SW 1271 (cell line): ENCODE results near the gene ECEL1.

Experiments used
- DNase-seq, 2 experiments: peaks; one replicate each; lab custom pipeline; 2025; lab: John Stamatoyannopoulos, UW

The ECEL1 gene

DNA sequence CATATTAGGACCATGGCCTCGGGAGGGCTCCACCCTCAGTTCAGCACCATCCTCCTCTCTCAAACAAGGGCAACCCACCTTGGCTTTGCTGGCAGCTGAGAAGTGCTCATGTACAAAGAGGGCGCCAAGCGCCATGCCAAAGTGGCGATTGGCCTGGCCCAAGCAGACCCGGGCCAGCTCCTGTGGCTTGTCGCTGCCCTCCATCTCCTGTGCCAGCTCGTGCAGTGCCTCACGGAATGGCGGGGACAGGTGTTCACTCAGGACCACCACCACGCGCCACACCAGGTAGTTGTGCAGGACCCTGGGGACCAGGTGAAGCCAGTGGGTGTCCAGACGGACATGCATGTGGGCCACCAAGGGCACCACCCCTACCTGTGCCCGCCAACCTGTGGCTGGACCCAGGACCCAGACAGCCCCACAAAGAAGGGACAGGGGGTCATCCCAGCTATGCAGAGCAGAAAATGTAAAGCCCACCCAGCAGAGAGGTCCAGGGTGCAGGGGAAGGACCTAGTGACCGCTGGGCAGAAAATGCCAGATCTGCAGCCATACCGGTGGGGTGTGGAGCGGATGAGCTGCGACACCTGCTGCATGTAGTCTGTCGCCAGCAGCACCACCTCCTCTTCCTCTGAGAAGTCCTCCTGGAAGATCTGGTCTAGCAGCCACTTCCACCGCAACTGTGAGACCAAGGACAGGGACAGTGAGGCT is 3.6 kb downstream of the ECEL1 start:
- DNase-seq, result no peak

- no peak for DNase-seq
Measured at GRCh38 chr2:232483311-232483922, 4.2 kb downstream of the ECEL1 start.

- no peak for DNase-seq
Measured at GRCh38 chr2:232482301-232483238, 5.1 kb downstream of the ECEL1 start.

GRCh38 chr2:232481322-232482140 is 6.1 kb downstream of the ECEL1 start:
- no peak for DNase-seq

DNA sequence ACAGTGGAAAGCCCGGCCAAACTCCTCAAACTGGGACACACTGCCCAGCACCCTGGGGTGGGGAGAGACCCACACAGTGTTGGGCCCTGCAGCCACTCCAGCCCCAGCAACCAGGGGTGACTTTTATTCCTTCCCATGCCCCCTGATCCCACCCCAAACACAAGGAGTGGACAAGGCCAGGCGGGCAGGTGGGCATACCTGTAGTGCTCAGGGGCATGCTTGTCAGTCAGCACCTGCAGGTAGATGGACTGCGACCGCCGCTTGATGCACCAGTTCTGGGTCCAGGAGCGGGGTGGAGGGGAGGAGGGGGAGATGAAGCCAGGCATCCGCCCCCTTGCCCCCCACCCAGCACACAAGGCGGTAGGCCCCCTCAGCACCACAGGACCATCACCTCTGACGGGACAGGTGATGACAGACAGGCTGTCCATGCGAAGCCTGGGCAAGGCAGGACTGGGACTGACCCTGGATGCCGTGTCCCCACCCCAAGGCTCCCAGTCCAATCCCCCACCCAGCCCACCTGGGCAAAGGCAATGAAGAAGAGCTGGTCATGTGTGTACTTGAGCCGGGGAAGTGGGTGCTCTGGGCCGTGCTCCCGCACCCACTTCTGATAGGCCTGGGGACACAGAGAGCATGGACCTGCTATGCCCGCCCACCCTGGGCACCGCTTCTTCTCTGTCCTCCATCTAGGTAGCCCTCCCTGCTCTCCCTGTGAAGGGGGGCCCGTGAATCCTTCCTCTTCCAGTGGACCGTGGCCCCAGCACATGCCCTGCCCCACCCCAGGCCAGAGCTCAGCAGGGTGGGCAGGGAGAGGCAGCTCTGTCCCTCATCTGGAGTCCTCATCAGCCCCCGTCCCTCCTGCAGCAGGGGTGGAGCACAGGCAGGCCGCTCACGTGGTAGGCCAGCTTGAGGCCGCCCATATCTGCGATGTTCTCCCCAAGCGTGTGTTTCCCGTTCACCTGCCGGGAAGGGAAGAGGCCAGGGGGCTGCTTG is 7.1 kb downstream of the ECEL1 start:
- DNase-seq, result no peak

GRCh38 chr2:232479341-232480200 is 8.1 kb downstream of the ECEL1 start:
- DNase-seq, result no peak

- DNase-seq, result no peak
Measured at GRCh38 chr2:232478571-232479340, 8.9 kb downstream of the ECEL1 start.

DNA sequence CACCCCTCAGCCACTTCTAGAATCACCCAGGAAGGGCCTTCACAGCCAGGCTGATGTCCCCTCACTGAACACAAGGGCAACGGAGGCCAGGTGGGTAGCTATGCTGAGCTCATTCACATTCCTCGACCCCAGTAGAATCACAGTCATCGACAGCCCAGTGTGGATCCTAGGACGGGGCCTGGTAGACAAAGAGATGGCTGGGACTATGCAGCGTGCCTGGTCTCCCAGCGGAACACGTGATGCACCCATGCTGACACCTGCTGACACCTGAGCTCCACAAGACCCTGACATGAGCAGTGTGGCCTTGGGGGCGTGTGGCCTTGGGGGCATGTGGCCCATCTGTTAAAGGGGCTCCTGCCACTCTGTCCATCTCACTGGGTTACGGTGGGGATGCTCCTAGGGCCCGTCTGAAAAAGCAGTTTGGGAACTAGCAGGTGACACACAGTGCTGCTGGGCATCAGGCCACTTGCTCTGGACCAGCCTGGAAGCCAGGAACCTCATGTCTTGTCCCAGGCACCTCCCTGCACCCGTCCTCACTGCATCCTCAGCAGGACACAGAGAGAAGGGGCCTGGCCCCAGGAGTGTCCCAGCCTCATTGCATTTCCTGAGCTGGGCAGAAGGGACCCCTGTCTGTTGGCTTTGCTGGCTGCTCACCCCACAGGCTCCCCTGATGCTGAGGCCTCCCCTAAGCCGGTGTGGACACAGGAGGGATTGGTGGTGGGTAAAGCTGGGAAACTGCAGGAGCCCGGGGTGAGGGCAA is 9.7 kb downstream of the ECEL1 start:
- DNase-seq, result no peak

GRCh38 chr2:232476791-232477190 is 10.8 kb downstream of the ECEL1 start:
- DNase-seq, result no peak

DNA sequence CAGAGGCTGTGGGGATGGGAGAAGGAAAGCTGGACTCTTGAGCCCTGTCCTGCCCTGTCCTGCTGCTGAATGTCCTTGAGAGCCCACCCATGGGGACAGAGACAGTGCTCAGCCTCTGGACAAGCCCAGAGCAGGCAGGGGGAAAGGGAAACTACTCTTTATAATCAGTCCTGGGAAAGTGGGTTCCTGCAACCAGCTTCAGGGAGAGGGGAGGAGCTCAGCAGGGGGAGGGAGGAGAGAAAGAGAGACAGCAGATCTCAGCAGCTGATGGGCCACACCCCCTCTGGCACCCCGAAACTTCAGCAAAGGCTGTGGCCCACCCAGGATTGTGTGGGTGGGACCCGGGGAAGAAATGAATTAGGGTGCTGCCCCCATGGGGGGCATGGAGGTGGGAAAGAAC is 11.6 kb downstream of the ECEL1 start:
- no peak for DNase-seq

GRCh38 chr2:232473467-232473890 is 14.2 kb downstream of the ECEL1 start:
- DNase-seq, result no peak

- DNase-seq, result no peak
Measured at GRCh38 chr2:232466221-232466620, 21.4 kb downstream of the ECEL1 start.

GRCh38 chr2:232465061-232465460 is 22.6 kb downstream of the ECEL1 start:
- no peak for DNase-seq

- DNase-seq, result no peak
Measured at GRCh38 chr2:232464544-232464885, 23.1 kb downstream of the ECEL1 start.

- DNase-seq, result no peak
Measured at GRCh38 chr2:232463701-232464543, 23.7 kb downstream of the ECEL1 start.

GRCh38 chr2:232460171-232460570 is 27.5 kb downstream of the ECEL1 start:
- DNase-seq, result no peak

DNA sequence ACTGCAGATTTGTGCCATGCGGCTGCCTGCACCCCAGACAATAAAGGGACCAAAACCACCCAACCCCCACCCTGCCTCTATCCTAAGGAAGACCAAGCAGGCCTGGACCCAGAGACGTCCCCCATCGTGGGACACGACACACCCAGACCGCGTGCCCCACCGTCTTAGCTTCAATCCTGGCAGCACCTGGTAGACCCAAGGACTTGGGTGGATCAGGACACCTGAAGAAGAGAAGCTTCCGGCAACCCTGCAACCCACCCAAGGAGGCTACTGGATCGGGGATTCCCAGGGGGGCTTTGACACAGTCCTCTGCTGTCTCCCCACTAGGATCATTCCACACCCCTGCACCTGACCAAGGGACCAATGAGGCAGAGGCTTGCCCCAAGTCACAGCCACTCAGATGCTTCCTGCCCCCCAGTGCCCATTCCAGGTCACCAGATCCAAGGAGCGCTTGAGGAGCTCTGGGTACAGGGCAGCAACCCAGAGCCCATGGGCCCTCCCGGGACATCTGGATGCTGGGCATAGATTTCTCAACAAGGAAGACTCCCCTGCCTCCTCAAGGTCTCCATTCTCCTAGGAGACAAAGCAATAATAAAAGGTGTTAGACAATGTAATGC is 28.1 kb downstream of the ECEL1 start:
- no peak for DNase-seq
